Activated effector memory CD4-positive, alpha-beta T cell treated with anti-CD3 and anti-CD28 coated beads, Interleukin-2, amount 50 U/mL, for 16 hours (primary cell): Measurements from ENCODE around the gene ZNF366.

Source experiments
- DNase-seq: peaks from one replicate; pipeline ENCODE4 v3.0.0-alpha.2; 2020

ZNF366 gene

GRCh38 chr5:72487177-72487576, 20.0 kb downstream of the ZNF366 start:
- no peak for DNase-seq

- no peak for DNase-seq
Observed at GRCh38 chr5:72486371-72486770, 20.8 kb downstream of the ZNF366 start.

- DNase-seq: no peak
Observed at GRCh38 chr5:72485430-72485974, 21.7 kb downstream of the ZNF366 start.

GRCh38 chr5:72482046-72482445, 25.2 kb downstream of the ZNF366 start:
- no peak for DNase-seq

- no peak for DNase-seq
Observed at GRCh38 chr5:72480841-72481240, 26.4 kb downstream of the ZNF366 start.

GRCh38 chr5:72479921-72480320, 27.3 kb downstream of the ZNF366 start:
- DNase-seq: no peak

- DNase-seq: no peak
Observed at GRCh38 chr5:72478684-72479083, 28.5 kb downstream of the ZNF366 start.

GRCh38 chr5:72478276-72478675, 28.9 kb downstream of the ZNF366 start:
- no peak for DNase-seq

- DNase-seq: no peak
Observed at GRCh38 chr5:72477644-72478043, 29.6 kb downstream of the ZNF366 start.

GRCh38 chr5:72477176-72477575, 30.0 kb downstream of the ZNF366 start:
- DNase-seq: no peak

- DNase-seq: no peak
Observed at GRCh38 chr5:72476721-72477120, 30.5 kb downstream of the ZNF366 start.

GRCh38 chr5:72476275-72476674, 30.9 kb downstream of the ZNF366 start:
- DNase-seq: no peak

GRCh38 chr5:72474516-72474915, 32.7 kb downstream of the ZNF366 start:
- DNase-seq: no peak

GRCh38 chr5:72474046-72474500, 33.1 kb downstream of the ZNF366 start:
- DNase-seq: no peak

GRCh38 chr5:72472666-72473422, 34.4 kb downstream of the ZNF366 start:
- no peak for DNase-seq

GRCh38 chr5:72472031-72472430, 35.2 kb downstream of the ZNF366 start:
- no peak for DNase-seq

GRCh38 chr5:72470826-72471225, 36.4 kb downstream of the ZNF366 start:
- DNase-seq: no peak

- DNase-seq: no peak
Observed at GRCh38 chr5:72468606-72469005, 38.6 kb downstream of the ZNF366 start.

- DNase-seq: no peak
Observed at GRCh38 chr5:72468024-72468423, 39.2 kb downstream of the ZNF366 start.

- DNase-seq: no peak
Observed at GRCh38 chr5:72467461-72467860, 39.7 kb downstream of the ZNF366 start.

- DNase-seq: no peak
Observed at GRCh38 chr5:72465601-72466563, 41.3 kb downstream of the ZNF366 start.

- DNase-seq: no peak
Observed at GRCh38 chr5:72465066-72465465, 42.1 kb downstream of the ZNF366 start.

- no peak for DNase-seq
Observed at GRCh38 chr5:72464071-72464470, 43.1 kb downstream of the ZNF366 start.
